HG02938 (cell line): Measurements from ENCODE around the gene STX10.

Source experiments
- ATAC-seq: cut with Tn5 transposase; IDR thresholded peaks from one replicate; pipeline ENCODE4 v1.9.1; 2021; ENCODE audit warnings: mild to moderate bottlenecking, moderate library complexity; ENCODE audit not compliant: unreplicated experiment

Gene STX10

DNA sequence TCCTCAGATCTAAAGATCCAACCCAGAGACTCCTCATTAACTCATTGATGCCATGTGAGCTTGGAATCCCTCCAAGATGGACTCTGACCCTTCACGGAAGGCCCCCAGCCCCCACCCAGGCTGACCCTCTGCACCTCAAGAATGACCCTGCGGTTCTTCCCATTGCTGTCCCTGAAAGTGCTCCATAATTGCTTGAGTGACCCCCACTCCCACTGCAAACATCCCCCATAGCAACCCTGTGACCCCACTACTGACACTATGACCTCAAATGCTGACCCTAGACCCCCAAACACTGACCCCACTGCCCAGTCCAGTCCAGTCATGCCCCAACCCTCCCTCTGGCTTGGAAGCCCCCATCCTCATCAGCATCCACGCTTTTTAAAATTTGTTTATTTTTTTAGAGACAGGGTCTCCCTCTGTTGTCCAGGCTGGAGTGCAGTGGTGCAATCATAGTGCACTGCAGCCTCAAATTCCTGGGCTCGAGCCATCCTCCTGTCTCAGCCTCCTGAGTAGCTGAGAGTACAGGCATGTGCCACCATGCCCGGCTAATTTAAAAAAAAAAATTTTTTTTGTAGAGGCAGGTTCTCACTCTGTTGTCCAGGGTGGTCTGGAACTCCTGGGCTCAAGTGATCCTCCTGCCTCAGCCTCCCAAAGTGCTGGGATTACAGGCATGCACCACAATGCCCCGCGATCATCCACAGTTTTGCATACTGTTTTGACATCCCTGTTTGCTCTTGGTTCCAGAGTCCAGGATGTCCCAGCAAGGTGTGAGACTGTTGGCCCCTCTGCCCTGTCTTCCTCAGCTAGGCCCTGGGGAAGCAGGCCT, 48.4 kb downstream of the STX10 start:
- ATAC-seq: no peak

DNA sequence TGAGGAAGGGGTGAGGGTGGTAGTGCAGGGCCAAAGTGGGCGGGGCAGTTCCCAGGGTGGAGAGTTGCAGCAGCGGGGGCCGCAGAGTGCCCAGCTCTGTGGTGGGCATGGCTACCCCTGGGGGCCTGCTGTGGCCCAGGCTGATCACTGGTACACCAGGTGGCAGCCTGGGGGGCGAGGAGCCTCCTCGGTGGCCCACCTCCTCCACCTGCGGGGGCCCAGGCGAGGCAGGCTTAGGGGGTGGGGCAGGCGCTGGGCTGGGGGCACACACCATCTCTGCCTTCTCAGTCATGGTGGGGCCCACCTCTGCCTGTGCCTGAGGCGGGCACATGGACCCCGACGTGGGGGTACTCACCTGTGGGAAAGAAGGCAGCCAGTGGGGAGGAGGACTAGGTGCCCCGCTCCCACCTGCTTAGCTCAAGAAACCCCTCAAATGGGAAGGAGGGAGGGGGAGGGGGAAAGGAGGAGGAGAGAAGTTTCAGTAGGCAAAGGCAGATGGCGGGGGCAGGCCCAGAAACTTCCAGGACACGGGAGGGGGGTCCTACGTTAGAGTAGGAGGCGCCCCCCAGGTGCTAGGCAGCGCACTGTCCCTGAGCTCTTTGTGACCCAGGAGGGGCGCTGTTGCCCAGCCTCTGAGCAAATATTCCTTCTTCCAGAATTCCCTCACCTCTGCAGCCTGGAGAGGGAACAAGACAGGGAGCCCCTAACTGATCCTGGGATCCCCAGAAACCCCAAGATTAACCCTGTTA, 49.2 kb downstream of the STX10 start:
- ATAC-seq: no peak

DNA sequence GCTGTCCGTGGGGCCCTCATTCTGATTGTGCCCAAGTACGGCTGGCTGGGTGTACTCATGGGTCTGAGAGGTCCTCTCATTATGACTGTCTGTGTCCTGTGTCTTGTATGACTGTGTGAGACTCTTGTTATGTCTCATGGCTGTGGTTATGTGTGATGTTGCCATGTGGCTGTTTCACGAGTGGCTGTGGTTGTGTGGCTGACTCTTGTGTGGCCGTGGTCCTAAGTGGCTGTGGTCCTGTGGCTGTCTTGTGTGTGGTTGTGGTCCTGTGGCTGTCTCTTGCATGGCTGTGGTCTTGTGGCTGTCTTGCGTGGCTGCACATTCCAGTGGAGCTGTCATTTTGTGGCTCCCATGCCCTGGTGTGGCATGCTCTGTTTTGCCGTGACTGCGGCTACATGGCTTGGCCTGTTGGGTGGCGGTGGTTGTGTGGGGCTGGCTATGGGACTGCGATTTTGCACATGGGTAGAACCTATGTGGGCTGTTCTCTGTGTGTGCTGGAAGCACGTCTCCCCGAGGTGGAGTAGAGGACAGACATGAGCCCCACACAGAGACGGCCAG, 50.1 kb downstream of the STX10 start:
- no peak for ATAC-seq

- no peak for ATAC-seq
Observed at GRCh38 chr19:13099073-13099999, 50.8 kb downstream of the STX10 start.

- no peak for ATAC-seq
Observed at GRCh38 chr19:13098277-13099072, 51.7 kb downstream of the STX10 start.

- ATAC-seq: no peak
Observed at GRCh38 chr19:13097463-13098258, 52.5 kb downstream of the STX10 start.

- no peak for ATAC-seq
Observed at GRCh38 chr19:13097033-13097462, 53.1 kb downstream of the STX10 start.

DNA sequence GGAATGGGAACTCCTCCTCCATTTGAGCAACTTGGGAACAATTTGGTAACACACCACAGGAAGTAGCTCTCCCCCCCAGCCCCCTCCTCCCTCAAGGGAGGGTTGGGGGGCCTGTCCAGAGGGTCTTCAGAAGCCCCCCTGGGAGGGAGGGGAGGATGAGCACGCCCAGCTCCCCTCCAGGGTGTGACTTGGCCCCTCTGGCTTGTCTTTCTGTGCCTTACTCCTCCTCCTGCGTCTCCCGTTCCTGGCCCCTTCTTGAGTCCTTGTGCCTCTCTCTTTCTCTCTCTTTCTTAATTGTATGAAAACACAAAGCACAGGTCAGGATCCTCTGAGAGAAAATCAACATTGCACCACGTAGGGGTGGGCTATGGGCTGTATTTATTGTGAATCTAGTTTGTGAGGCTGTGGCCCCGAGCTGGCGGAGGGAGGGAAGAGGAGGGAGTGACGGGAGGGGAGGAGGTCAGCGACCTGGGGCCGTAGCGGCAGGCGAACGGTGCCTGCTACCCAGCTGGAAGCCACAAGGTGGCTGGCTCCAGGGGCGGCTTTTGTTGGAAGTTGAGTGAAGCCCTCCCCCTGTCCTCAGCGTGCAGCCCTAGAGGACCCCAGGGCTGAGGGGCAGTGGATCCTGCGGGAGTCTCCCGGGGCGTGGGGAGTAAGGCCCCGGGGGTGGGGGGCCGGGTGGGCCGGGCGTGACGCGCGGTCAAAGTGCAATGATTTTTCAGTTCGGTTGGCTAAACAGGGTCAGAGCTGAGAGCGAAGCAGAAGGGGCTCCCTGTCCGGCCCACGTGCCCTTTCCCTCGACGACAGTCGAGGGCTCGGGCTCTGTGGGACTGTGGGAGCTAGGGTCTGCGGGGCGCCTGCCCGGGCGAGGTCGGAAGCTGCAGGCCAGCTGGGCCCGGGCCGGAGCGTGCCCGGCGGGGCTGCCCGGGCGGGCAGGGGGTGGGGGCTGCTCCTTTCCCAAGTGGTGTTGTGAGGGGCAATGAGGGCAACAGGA, 53.9 kb downstream of the STX10 start:
- no peak for ATAC-seq

DNA sequence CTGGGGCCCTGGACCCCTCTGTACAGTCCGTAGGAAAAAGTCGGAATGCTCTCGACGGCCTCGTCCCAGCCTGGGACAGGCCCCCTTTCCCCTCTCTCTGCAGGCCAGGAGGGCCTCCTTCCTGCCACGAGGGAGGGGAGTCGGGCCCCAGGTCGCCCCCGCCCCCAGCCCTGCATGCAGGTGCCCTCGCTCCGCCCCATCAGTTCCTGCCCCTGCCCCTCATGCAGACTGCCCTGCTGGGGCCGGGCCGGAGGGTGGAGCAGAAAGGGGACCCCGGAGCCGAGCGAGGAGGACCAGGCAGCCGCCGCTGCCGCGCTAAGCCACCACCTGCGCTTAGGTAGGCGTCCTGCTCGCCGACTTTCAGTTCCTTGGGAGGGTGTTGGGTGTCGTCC, 54.8 kb downstream of the STX10 start:
- no peak for ATAC-seq

DNA sequence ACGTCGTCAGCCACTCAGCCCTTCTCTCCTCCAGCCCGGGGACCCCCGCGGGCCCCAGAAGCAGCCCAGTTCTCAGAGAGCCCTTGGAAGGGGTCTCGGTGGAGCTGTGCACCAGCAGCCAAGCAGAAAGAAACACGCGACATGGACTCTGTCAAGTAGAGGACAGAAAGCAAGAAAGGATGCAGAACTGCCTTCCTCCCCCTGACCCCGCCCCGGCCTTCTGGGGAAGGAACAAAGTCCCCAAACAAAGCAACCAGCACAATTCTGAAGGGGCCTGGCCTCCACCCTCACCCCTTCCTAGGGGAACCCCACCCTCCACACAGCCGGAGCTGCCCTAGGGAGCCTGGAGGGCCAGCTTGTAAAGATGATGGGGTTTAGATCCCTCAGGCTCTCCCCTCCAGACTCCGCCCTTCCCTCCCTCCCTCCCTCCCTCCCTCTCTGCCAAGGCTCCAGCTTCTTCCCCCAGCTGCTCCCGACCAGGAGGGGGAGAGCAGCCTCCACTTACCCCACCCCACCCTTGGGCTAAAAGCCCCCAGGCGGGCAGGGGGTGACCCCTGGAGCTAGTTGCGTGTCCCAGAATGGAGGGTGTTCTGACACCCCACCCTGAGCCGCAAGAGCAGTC, 55.3 kb downstream of the STX10 start:
- no peak for ATAC-seq

GRCh38 chr19:13094106-13094504, 56.1 kb downstream of the STX10 start:
- no peak for ATAC-seq
